ENCODE data around the gene JAKMIP1. TPM values are rescaled to one million over a fixed set of nuclear protein-coding genes. Genes with fewer than 3 reads are reported as not detected.

Gene JAKMIP1
- polyA plus RNA-seq, 1 donor from 2014 or later = 15.3 TPM

DNA sequence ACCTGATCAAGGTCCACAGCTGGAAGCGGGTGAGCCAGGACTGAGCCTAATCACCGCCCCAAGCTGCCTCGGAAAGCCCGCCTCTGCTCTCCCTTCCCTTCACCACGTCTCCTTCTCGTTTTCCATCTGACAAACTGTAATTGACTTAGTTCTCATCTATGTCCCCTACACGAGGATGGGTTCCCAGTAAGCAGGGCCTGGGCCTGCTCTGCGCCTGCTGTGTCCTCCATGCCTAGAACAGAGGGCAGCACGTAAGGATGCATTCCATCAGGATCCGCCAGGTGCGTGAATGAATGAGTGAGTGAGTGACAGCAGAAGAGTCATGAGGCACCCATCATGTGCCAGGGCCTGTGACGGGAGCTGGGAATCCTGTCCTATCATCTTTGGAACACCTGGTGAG, 86.7 kb downstream of the JAKMIP1 start:
- no peak overlapping the region for H3K9ac ChIP-seq (ENCODE audit: low read length)
- TF ChIP-seq, protein P1, sequence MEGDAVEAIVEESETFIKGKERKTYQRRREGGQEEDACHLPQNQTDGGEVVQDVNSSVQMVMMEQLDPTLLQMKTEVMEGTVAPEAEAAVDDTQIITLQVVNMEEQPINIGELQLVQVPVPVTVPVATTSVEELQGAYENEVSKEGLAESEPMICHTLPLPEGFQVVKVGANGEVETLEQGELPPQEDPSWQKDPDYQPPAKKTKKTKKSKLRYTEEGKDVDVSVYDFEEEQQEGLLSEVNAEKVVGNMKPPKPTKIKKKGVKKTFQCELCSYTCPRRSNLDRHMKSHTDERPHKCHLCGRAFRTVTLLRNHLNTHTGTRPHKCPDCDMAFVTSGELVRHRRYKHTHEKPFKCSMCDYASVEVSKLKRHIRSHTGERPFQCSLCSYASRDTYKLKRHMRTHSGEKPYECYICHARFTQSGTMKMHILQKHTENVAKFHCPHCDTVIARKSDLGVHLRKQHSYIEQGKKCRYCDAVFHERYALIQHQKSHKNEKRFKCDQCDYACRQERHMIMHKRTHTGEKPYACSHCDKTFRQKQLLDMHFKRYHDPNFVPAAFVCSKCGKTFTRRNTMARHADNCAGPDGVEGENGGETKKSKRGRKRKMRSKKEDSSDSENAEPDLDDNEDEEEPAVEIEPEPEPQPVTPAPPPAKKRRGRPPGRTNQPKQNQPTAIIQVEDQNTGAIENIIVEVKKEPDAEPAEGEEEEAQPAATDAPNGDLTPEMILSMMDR (IDR thresholded peaks at IDR 0.05; ENCODE audit: poor library complexity, severe bottlenecking) = no peak
- TF ChIP-seq EZH2 (IDR thresholded peaks at IDR 0.05; ENCODE audit: borderline replicate concordance, insufficient read depth, low read length, poor library complexity, severe bottlenecking) = no peak
- no peak for TF ChIP-seq TAF1 (IDR thresholded peaks at IDR 0.05; ENCODE audit: low read depth)
- TF ChIP-seq, protein P2, sequence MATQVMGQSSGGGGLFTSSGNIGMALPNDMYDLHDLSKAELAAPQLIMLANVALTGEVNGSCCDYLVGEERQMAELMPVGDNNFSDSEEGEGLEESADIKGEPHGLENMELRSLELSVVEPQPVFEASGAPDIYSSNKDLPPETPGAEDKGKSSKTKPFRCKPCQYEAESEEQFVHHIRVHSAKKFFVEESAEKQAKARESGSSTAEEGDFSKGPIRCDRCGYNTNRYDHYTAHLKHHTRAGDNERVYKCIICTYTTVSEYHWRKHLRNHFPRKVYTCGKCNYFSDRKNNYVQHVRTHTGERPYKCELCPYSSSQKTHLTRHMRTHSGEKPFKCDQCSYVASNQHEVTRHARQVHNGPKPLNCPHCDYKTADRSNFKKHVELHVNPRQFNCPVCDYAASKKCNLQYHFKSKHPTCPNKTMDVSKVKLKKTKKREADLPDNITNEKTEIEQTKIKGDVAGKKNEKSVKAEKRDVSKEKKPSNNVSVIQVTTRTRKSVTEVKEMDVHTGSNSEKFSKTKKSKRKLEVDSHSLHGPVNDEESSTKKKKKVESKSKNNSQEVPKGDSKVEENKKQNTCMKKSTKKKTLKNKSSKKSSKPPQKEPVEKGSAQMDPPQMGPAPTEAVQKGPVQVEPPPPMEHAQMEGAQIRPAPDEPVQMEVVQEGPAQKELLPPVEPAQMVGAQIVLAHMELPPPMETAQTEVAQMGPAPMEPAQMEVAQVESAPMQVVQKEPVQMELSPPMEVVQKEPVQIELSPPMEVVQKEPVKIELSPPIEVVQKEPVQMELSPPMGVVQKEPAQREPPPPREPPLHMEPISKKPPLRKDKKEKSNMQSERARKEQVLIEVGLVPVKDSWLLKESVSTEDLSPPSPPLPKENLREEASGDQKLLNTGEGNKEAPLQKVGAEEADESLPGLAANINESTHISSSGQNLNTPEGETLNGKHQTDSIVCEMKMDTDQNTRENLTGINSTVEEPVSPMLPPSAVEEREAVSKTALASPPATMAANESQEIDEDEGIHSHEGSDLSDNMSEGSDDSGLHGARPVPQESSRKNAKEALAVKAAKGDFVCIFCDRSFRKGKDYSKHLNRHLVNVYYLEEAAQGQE (IDR thresholded peaks at IDR 0.05; ENCODE audit: borderline replicate concordance) = no peak
- no peak for TF ChIP-seq POLR2AphosphoS5 (IDR thresholded peaks at IDR 0.05)
- H3K36me3 ChIP-seq (ENCODE audit: insufficient read depth, low read length) = no peaks in the 10 kb centered on the region
- H3K9me3 ChIP-seq (ENCODE audit: low read length) = no peaks in the 10 kb centered on the region
- H3K79me2 ChIP-seq (replicated peaks; ENCODE audit: insufficient read depth, low read length) = no peaks in the 10 kb centered on the region
- H3K4me2 ChIP-seq (ENCODE audit: low read length) = no peak overlapping the region
- H3K27me3 ChIP-seq (ENCODE audit: insufficient read depth, low read depth, low read length) = no peaks in the 10 kb centered on the region
- H4K20me1 ChIP-seq (ENCODE audit: insufficient read depth) = no peaks in the 10 kb centered on the region
- H3K4me3 ChIP-seq (ENCODE audit: low read length) = no peak overlapping the region
- no peaks in the 10 kb centered on the region for H3K9me2 ChIP-seq (ENCODE audit: insufficient read depth, low read length)
- no peak overlapping the region for H2AFZ ChIP-seq (ENCODE audit: low read depth, low read length)
- H3K27ac ChIP-seq (ENCODE audit: low read length) = no peak overlapping the region
- no peaks in the 10 kb centered on the region for H3F3A ChIP-seq (ENCODE audit: insufficient read depth, low read length, poor library complexity, severe bottlenecking)

DNA sequence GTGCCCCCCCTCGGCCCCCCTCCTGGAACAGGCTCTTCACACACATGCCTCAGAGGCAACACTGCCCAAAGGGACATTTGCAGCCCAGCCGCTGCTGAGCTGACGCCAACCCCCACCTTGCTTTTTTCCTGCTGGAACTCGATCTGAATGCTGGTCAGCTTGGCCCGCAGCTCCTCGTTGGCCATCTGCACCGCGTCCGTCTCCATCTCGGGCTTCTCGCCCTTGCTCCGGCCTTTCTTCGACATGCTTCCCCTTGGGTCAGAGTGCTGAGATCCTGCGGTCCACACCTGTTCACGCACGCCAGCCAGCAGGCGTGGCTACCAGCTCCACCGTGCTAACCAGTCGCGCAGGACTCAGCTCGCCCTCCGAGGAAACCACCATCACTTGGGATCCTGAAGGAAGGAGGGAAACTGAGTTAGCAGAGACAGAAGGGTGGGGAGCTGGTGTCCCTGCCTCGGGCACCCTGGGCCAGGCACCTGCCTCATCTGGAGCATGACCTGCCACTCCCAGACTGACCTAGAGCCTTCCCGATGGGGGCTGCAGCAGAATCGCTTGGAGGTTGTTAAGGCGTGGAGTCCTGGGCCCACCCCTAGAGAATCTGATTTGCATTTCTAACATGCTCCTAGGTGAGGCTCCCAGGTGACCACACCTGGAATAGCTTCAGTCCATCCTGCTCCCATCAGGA, 87.6 kb downstream of the JAKMIP1 start:
- H3K4me3 ChIP-seq (ENCODE audit: low read length) = no peak overlapping the region
- no peaks in the 10 kb centered on the region for H3K9me2 ChIP-seq (ENCODE audit: insufficient read depth, low read length)
- H3K27me3 ChIP-seq (ENCODE audit: insufficient read depth, low read depth, low read length) = no peaks in the 10 kb centered on the region
- H3K27ac ChIP-seq (ENCODE audit: low read length) = no peak overlapping the region
- H3K9me3 ChIP-seq (ENCODE audit: low read length) = no peaks in the 10 kb centered on the region
- no peak overlapping the region for H2AFZ ChIP-seq (ENCODE audit: low read depth, low read length)
- no peaks in the 10 kb centered on the region for H4K20me1 ChIP-seq (ENCODE audit: insufficient read depth)
- no peak overlapping the region for H3K9ac ChIP-seq (ENCODE audit: low read length)
- TF ChIP-seq TAF1 (IDR thresholded peaks at IDR 0.05; ENCODE audit: low read depth) (no peak), RAD21 (conservative IDR thresholded peaks at IDR 0.05) (no peak), POLR2AphosphoS5 (IDR thresholded peaks at IDR 0.05) (no peak), EP300 (conservative IDR thresholded peaks at IDR 0.05; ENCODE audit: poor library complexity, severe bottlenecking) (no peak), EZH2 (IDR thresholded peaks at IDR 0.05; ENCODE audit: borderline replicate concordance, insufficient read depth, low read length, poor library complexity, severe bottlenecking) (no peak)
- no peaks in the 10 kb centered on the region for H3K79me2 ChIP-seq (replicated peaks; ENCODE audit: insufficient read depth, low read length)
- H3K36me3 ChIP-seq (ENCODE audit: insufficient read depth, low read length) = no peaks in the 10 kb centered on the region
- H3K4me2 ChIP-seq (ENCODE audit: low read length) = no peak overlapping the region
- H3F3A ChIP-seq (ENCODE audit: insufficient read depth, low read length, poor library complexity, severe bottlenecking) = no peaks in the 10 kb centered on the region

Measured in neural cell (in vitro differentiated cells).